ENCODE results near the gene PRDM12.

PRDM12 gene

GRCh38 chr9:130732136-130732535 is 67.7 kb downstream of the PRDM12 start:
- DNase-seq, result no peak

All from CD4-positive, alpha-beta T cell treated with Interleukin-15 for 1 hour (primary cell).